ENCODE data around the gene PAPPA2. TPM values are rescaled to one million over a fixed set of nuclear protein-coding genes. Genes with fewer than 3 reads are reported as not detected.

PAPPA2 gene
- total RNA-seq, 1 donor from 2014 or later, result 0.25 TPM

- Mint-ChIP-seq H3K36me3 (no peaks in the 10 kb centered on the region), H3K27ac (no peak overlapping the region), H3K9me3 (no peaks in the 10 kb centered on the region), H3K4me3 (no peak overlapping the region), H3K4me1 (peaks cover 10% of the 10 kb centered on the region), H3K27me3 (ENCODE audit: low read depth) (peaks cover 64% of the 10 kb centered on the region)
- DNase-seq (ENCODE audit: low spot score in 2 of 2, unreplicated experiment in 2 of 2), result no peak
- TF ChIP-seq CTCF (IDR thresholded peaks at IDR 0.05; ENCODE audit: unreplicated experiment), result no peak
Observed at GRCh38 chr1:176551146-176551545, 88.2 kb downstream of the PAPPA2 start.

- no peak for DNase-seq (ENCODE audit: low spot score in 2 of 2, unreplicated experiment in 2 of 2)
- peak overlapping the region; percentile 12 for H3K4me3 Mint-ChIP-seq
- H3K27me3 Mint-ChIP-seq (ENCODE audit: low read depth), result peaks cover 71% of the 10 kb centered on the region
- no peaks in the 10 kb centered on the region for H3K9me3 Mint-ChIP-seq
- no peak overlapping the region for H3K27ac Mint-ChIP-seq
- no peak for TF ChIP-seq CTCF (IDR thresholded peaks at IDR 0.05; ENCODE audit: unreplicated experiment)
- H3K4me1 Mint-ChIP-seq, result peaks cover 10% of the 10 kb centered on the region
- H3K36me3 Mint-ChIP-seq, result no peaks in the 10 kb centered on the region
Observed at GRCh38 chr1:176552217-176552991, 89.4 kb downstream of the PAPPA2 start.

GRCh38 chr1:176552999-176553398 is 90.0 kb downstream of the PAPPA2 start:
- H3K9me3 Mint-ChIP-seq, result no peaks in the 10 kb centered on the region
- DNase-seq (ENCODE audit: low spot score in 2 of 2, unreplicated experiment in 2 of 2), result no peak
- H3K36me3 Mint-ChIP-seq, result no peaks in the 10 kb centered on the region
- H3K4me1 Mint-ChIP-seq, result peaks cover 10% of the 10 kb centered on the region
- H3K27me3 Mint-ChIP-seq (ENCODE audit: low read depth), result peaks cover 74% of the 10 kb centered on the region
- no peak overlapping the region for H3K27ac Mint-ChIP-seq
- no peak for TF ChIP-seq CTCF (IDR thresholded peaks at IDR 0.05; ENCODE audit: unreplicated experiment)
- H3K4me3 Mint-ChIP-seq, result peak overlapping the region; percentile 12

GRCh38 chr1:176556288-176556687 is 93.3 kb downstream of the PAPPA2 start:
- H3K4me3 Mint-ChIP-seq, result no peak overlapping the region
- no peak overlapping the region for H3K27ac Mint-ChIP-seq
- no peaks in the 10 kb centered on the region for H3K9me3 Mint-ChIP-seq
- no peak for DNase-seq (ENCODE audit: low spot score in 2 of 2, unreplicated experiment in 2 of 2)
- no peak for TF ChIP-seq CTCF (IDR thresholded peaks at IDR 0.05; ENCODE audit: unreplicated experiment)
- H3K27me3 Mint-ChIP-seq (ENCODE audit: low read depth), result peaks cover 71% of the 10 kb centered on the region
- H3K36me3 Mint-ChIP-seq, result no peaks in the 10 kb centered on the region
- H3K4me1 Mint-ChIP-seq, result peaks cover 16% of the 10 kb centered on the region

GRCh38 chr1:176557543-176558258 is 94.7 kb downstream of the PAPPA2 start:
- H3K27ac Mint-ChIP-seq, result no peak overlapping the region
- H3K36me3 Mint-ChIP-seq, result no peaks in the 10 kb centered on the region
- no peak for TF ChIP-seq CTCF (IDR thresholded peaks at IDR 0.05; ENCODE audit: unreplicated experiment)
- peaks cover 58% of the 10 kb centered on the region for H3K27me3 Mint-ChIP-seq (ENCODE audit: low read depth)
- peaks cover 12% of the 10 kb centered on the region for H3K4me1 Mint-ChIP-seq
- H3K4me3 Mint-ChIP-seq, result no peak overlapping the region
- no peaks in the 10 kb centered on the region for H3K9me3 Mint-ChIP-seq
- no peak for DNase-seq (ENCODE audit: low spot score in 2 of 2, unreplicated experiment in 2 of 2)

Data from mesothelial cell of epicardium (in vitro differentiated cells).